GM10248 (cell line): ENCODE measurements around the gene RANBP3.
"Not testable (repeated sequence)": the region's sequence is repeated elsewhere in the genome, so short reads cannot be mapped to it uniquely, and the experiment has no call there.

ENCODE experiments used
- CTCF ChIA-PET: fragments of 300-600 bp; sonication (Branson Sonifier 250); formaldehyde crosslinking; extraction: SDS; loops from one replicate; lab custom pipeline; 2021; ENCODE audit warnings: antibody characterized with exemption; lab: Yijun Ruan, JAX
- POLR2A ChIA-PET: fragments of 350-650 bp; sonication (Branson Sonifier 250); formaldehyde crosslinking; extraction: SDS; loops from one replicate; lab custom pipeline; 2020; ENCODE audit warnings: antibody characterized with exemption; lab: Yijun Ruan, JAX
- DNase-seq: peaks from one replicate; pipeline ENCODE4 v3.0.0; 2012; ENCODE audit errors: extremely low spot score
- TF ChIP-seq, protein P1 (sequence below): IDR thresholded peaks from 2 replicates; pipeline ENCODE4 v1.5.1; 2012; ENCODE audit warnings: mild to moderate bottlenecking, low read depth; ENCODE audit errors: extremely low read depth, missing control alignments, control extremely low read depth

Gene RANBP3, protein sequence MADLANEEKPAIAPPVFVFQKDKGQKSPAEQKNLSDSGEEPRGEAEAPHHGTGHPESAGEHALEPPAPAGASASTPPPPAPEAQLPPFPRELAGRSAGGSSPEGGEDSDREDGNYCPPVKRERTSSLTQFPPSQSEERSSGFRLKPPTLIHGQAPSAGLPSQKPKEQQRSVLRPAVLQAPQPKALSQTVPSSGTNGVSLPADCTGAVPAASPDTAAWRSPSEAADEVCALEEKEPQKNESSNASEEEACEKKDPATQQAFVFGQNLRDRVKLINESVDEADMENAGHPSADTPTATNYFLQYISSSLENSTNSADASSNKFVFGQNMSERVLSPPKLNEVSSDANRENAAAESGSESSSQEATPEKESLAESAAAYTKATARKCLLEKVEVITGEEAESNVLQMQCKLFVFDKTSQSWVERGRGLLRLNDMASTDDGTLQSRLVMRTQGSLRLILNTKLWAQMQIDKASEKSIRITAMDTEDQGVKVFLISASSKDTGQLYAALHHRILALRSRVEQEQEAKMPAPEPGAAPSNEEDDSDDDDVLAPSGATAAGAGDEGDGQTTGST

DNA sequence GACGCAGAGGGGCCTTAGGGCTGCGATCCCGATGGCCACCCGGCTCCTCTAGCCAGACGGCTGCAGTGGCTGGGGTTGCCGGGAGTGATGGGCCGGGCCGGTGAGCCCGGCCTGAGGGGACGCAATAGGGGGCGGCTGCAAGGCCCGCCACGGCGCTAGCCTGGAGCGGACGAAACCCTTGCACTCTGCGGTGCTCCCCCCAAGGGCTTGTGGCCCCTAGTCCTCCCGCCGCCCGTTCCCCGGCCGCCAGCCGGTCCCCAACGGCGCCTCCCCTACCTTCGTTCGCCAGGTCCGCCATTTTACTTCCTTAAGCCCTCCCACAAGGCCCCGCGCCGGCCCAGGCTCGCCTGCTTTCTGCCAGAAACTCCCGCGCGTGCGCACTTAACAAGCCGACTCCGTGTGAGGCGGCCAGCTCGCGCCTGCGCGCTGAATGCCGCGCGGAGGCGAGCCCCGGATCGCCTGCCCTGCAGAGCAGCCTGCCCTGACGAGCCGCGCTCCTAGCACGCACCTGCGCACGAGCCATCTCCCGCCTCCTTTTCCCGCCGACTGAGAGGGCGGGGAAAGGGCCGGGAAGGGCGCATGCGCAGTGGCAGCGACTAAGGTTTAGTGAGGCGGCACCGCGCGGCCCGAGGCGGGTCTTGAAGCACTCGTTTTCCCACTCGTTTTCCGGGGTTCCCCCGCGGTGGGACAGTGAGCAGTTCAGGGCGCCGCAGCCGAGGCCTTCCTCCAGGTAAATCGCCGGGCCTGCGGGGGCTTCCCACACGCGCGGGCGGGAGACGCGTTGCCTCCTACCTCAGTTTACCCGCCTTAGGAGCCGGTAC is at the start of gene RANBP3:
Gene RANBP3, minus strand, starts transcription at position 356 of the 821 bp plus-strand sequence. Its CDS starts 58 bp downstream, at position 298.
- CTCF ChIA-PET: interaction anchor here (1.3 to 6.2 kb wide), 4 partner anchors 10 to 174 kb away, joined by 3 to 60 read pairs (median 38); no protein-coding TSS in a partner anchor
- peak; percentile 100 for DNase-seq
- TF ChIP-seq, protein P1, sequence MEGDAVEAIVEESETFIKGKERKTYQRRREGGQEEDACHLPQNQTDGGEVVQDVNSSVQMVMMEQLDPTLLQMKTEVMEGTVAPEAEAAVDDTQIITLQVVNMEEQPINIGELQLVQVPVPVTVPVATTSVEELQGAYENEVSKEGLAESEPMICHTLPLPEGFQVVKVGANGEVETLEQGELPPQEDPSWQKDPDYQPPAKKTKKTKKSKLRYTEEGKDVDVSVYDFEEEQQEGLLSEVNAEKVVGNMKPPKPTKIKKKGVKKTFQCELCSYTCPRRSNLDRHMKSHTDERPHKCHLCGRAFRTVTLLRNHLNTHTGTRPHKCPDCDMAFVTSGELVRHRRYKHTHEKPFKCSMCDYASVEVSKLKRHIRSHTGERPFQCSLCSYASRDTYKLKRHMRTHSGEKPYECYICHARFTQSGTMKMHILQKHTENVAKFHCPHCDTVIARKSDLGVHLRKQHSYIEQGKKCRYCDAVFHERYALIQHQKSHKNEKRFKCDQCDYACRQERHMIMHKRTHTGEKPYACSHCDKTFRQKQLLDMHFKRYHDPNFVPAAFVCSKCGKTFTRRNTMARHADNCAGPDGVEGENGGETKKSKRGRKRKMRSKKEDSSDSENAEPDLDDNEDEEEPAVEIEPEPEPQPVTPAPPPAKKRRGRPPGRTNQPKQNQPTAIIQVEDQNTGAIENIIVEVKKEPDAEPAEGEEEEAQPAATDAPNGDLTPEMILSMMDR: no peak
- POLR2A ChIA-PET: interaction anchor here (0.6 to 1.2 kb wide), 2 partner anchors 74 to 80 kb away, joined by 4 read pairs; partner anchors contain the start of gene NDUFA11

DNA sequence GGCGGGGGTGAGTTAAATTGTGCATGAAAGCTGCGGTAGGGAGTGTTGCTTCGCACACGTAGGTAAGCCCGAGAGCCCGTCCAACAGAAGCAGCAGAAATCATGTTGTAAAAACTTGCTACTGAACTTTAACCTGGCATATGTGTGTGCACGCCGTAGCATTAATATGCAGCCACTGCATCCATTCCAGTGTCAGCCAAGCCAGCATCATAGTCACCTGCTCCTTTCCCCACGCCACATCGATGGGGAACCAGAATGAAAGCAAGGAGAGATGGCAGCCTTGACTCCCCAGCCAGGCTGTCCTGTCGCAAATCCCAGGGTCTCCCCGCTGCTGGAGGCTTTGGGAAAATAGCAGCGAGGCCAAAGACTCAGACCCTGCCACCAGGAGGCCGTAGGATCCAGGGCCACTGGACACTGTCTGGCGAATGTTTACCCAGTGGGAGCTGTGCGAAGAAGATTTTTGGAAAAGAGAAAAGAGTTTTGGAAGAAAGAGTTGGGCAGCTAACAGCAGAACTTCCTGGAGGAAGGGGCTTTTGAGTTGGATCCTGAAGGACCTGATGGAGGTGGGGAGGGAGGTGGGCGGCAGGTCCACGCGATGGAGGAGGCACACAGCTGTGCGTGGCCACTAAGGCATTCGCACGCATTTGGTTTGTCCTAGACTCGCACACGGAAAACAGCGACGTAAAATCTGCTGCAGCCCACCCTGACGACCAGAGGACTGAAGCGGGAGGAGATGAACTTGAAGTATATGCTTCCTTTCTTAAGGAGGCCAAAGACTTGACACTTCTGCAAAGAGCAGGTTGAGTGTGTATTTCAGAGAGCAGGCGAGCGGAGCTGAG is 48.7 kb upstream of the RANBP3 start:
- TF ChIP-seq, protein P1: no peak
- ChIA-PET CTCF (interaction anchor here (1.0 to 2.2 kb wide), 8 partner anchors 8 to 222 kb away, joined by 3 to 10 read pairs (median 4); no protein-coding TSS in a partner anchor), POLR2A (interaction anchor here (0.7 kb wide), 1 partner anchor 284 kb away, joined by 9 read pairs; no protein-coding TSS in a partner anchor)
- DNase-seq: no peak

DNA sequence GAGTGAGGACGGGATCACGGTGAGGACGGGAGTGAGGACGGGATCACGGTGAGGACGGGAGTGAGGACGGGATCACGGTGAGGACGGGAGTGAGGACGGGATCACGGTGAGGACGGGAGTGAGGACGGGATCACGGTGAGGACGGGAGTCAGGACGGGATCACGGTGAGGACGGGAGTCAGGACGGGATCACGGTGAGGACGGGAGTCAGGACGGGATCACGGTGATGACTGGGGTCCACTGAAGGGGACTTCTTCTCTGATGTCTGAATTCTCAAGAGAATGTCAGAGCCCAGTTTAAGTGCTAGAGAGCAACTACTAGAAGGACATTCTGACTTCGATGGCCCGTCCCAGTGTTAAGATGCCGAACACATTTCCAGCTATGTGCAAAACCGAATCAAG is 46.8 kb upstream of the RANBP3 start:
- POLR2A ChIA-PET, DNase-seq: not testable (repeated sequence)
- CTCF ChIA-PET: interaction anchor here (0.8 to 1.5 kb wide), 2 partner anchors 38 to 57 kb away, joined by 3 to 4 read pairs; no protein-coding TSS in a partner anchor

DNA sequence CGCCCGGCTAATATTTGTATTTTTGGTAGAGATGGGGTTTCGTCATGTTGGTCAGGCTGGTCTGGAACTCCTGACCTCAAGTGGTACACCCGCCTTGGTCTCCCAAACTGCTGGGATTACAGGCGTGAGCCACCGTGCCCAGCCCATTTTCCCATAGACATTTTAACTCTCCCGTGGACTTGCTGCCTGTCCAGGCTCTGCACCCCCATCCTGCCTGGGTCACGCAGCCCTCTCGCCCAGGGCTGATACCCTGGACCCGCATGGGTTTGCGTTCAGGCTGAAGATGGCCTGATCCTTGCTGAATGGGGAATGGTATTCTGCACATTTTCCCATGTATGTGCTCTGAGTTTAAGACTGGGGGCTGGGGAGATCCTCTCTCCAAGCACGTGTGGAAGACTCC is 46.0 kb upstream of the RANBP3 start:
- TF ChIP-seq, protein P1: no peak
- ChIA-PET CTCF (interaction anchor here (1.0 to 3.7 kb wide), 14 partner anchors 10 to 220 kb away, joined by 3 to 70 read pairs (median 17); partner anchors contain the start of genes NRTN and RANBP3), POLR2A (no interaction called here)

DNA sequence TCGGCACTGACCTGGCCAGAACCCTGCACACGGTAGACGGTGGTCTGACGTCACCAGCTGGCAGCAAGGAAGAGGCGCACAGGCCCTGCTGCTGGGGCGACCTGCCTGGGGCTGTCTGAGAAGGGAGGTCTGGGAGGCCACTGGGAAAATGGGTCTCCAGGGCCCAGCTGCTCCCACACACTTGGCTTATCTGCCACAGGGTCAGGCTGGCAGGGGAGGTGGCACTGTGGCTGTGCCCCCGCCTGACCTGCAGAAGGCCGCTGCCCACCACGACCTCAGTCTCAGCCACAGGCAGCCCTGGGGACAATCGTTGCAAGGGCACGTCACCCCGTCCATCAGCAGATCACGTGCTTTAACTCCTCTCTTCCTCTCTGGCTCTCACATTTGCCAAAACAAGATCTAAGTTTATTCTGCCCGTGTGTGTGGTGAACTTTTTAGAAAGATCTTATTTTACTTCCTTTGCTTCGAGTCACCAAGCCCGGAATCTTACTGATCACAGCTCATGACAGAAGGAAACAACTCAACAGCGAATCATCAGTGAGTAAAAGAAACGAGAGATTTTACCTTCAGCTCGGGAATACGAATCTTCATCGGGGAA is 45.2 kb upstream of the RANBP3 start:
- POLR2A ChIA-PET: no interaction called here
- TF ChIP-seq, protein P1: no peak
- CTCF ChIA-PET: interaction anchor here (0.6 to 3.7 kb wide), 42 partner anchors 10 to 246 kb away, joined by 3 to 70 read pairs (median 6); partner anchors contain the start of genes NDUFA11, NRTN and RANBP3
- no peak for DNase-seq

More for the DNA sequence above, 46.0 kb upstream of the RANBP3 start:
- no peak for DNase-seq

DNA sequence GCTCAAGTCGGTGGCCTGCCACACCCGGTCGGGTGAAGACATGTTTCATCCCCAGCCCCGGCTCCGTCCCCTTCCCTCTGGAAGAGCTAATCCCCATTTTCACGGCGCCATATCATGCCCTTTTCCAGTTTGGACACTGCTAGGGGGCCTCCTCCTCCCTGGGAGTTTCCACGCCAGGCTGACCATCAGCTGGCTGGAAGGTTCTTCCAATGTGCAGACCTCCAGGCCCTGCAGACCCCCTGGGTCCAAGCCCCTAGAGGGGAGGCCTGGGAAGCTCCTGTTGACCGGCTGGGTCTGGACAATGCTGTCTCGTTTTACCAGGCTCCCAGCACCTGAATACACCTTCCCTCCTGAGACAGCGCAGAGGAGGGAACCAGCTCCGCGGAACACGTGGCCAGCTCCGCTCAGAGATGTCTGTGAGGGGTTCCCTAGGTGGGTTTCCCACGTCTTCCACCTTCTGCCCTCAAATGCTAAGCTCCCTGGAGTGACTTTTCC is 44.7 kb upstream of the RANBP3 start:
- TF ChIP-seq, protein P1: no peak
- CTCF ChIA-PET: interaction anchor here (0.6 to 3.7 kb wide), 49 partner anchors 9 to 245 kb away, joined by 3 to 70 read pairs (median 5); partner anchors contain the start of genes NDUFA11, NRTN and RANBP3
- POLR2A ChIA-PET: no interaction called here
- no peak for DNase-seq
